Smooth muscle cell (in vitro differentiated cells): Measurements from ENCODE around the gene MADCAM1. TPM values are rescaled to one million over a fixed set of nuclear protein-coding genes. Genes with fewer than 3 reads are reported as not detected.

ENCODE experiments used
- DNase-seq: peaks from one replicate; lab custom pipeline; 2025; ENCODE audit not compliant: unreplicated experiment; lab: John Stamatoyannopoulos, UW
- H2AFZ ChIP-seq: fragments of 200-600 bp; sonication (generic); 2 replicates; pipeline ENCODE4 v1.6.0; 2016; ENCODE audit warnings: antibody characterized with exemption, low read depth, mild to moderate bottlenecking
- H3F3A ChIP-seq: fragments of 200-600 bp; sonication (generic); 2 replicates; pipeline ENCODE4 v1.6.0; 2017; ENCODE audit warnings: antibody characterized with exemption, low read depth
- H3K27ac ChIP-seq: fragments of 200-600 bp; sonication (generic); 2 replicates; pipeline ENCODE4 v1.5.1; 2016; ENCODE audit warnings: low read depth, mild to moderate bottlenecking
- H3K27me3 ChIP-seq: fragments of 200-600 bp; sonication (generic); 2 replicates; pipeline ENCODE4 v1.6.1; 2016; ENCODE audit warnings: low read depth, mild to moderate bottlenecking
- H3K36me3 ChIP-seq: fragments of 200-600 bp; sonication (generic); 2 replicates; pipeline ENCODE4 v1.5.1; 2016; ENCODE audit warnings: low read depth
- H3K4me1 ChIP-seq: fragments of 200-600 bp; sonication (generic); 2 replicates; pipeline ENCODE4 v1.5.1; 2016; ENCODE audit warnings: low read depth
- H3K4me2 ChIP-seq: fragments of 200-600 bp; sonication (generic); 2 replicates; pipeline ENCODE4 v1.6.0; 2016; ENCODE audit warnings: mild to moderate bottlenecking
- H3K4me3 ChIP-seq: fragments of 200-600 bp; sonication (generic); 2 replicates; pipeline ENCODE4 v1.5.1; 2016; ENCODE audit warnings: mild to moderate bottlenecking
- H3K79me2 ChIP-seq: fragments of 200-600 bp; sonication (generic); 2 replicates; pipeline ENCODE4 v1.6.0; 2016; ENCODE audit warnings: low read depth, mild to moderate bottlenecking
- H3K9ac ChIP-seq: fragments of 200-600 bp; sonication (generic); 2 replicates; pipeline ENCODE4 v1.6.0; 2016; ENCODE audit warnings: low read depth
- H3K9me3 ChIP-seq: fragments of 200-600 bp; sonication (generic); replicated peaks from 2 replicates; pipeline ENCODE4 v1.5.1; 2016; ENCODE audit warnings: low read depth
- H4K20me1 ChIP-seq: fragments of 200-600 bp; sonication (generic); 2 replicates; pipeline ENCODE4 v1.6.0; 2016; ENCODE audit warnings: low read depth
- CTCF ChIP-seq: fragments of 200-600 bp; sonication (generic); IDR thresholded peaks from 2 replicates; pipeline ENCODE4 v1.5.1; 2017; ENCODE audit warnings: borderline replicate concordance, mild to moderate bottlenecking, antibody characterized with exemption; ENCODE audit not compliant: insufficient read depth, poor library complexity, severe bottlenecking
- WGBS: methylation state at CpG from one replicate; pipeline ENCODE4 v1.1.7; 2016; ENCODE audit warnings: low lambda C conversion rate; 5-methylcytosine and 5-hydroxymethylcytosine counted together
- polyA plus RNA-seq: library from polyadenylated mRNA; unstranded; fragments of >200 nt; fragmentation: Nextera tagmentation; extraction: Ambion mirVana; gene quantifications from 2 replicates; pipeline ENCODE4 v1.2.1, GENCODE V29; 2016
- total RNA-seq: library from RNA; depleted of rRNA; stranded (reverse); fragments of >200 nt; gene quantifications from 2 replicates; pipeline ENCODE4 v1.2.3, GENCODE V29; 2014

MADCAM1 gene
- total and polyA plus RNA-seq, 2 experiments from 2014 or later = not detected

GRCh38 chr19:511101-511851 is 15.0 kb downstream of the MADCAM1 start:
- no peak for DNase-seq
- no peaks in the 10 kb centered on the region for H4K20me1 ChIP-seq
- H3K9me3 ChIP-seq = no peaks in the 10 kb centered on the region
- no peak overlapping the region for H2AFZ ChIP-seq
- peak overlapping the region; percentile 87 for H3K4me2 ChIP-seq
- H3K36me3 ChIP-seq = no peaks in the 10 kb centered on the region
- TF ChIP-seq CTCF = no peak
- WGBS = 18% methylated on average over 30 of the region's 30 CpGs
- H3K4me1 ChIP-seq = peaks cover 17% of the 10 kb centered on the region
- H3K27me3 ChIP-seq = no peaks in the 10 kb centered on the region
- H3K27ac ChIP-seq = peak overlapping the region; percentile 96
- H3K9ac ChIP-seq = peak overlapping the region; percentile 88
- peak overlapping the region; percentile 21 for H3K4me3 ChIP-seq
- H3K79me2 ChIP-seq = peaks cover 16% of the 10 kb centered on the region
- H3F3A ChIP-seq = peaks cover 5% of the 10 kb centered on the region

- no peak for TF ChIP-seq CTCF
- H3F3A ChIP-seq = peaks cover 9% of the 10 kb centered on the region
- H2AFZ ChIP-seq = no peak overlapping the region
- no peaks in the 10 kb centered on the region for H3K9me3 ChIP-seq
- H3K9ac ChIP-seq = no peak overlapping the region
- no peak overlapping the region for H3K27ac ChIP-seq
- no peaks in the 10 kb centered on the region for H3K36me3 ChIP-seq
- 80% methylated on average over 62 of the region's 62 CpGs for WGBS
- H3K4me1 ChIP-seq = peaks cover 21% of the 10 kb centered on the region
- H4K20me1 ChIP-seq = no peaks in the 10 kb centered on the region
- no peak overlapping the region for H3K4me2 ChIP-seq
- DNase-seq = no peak
- peaks cover 16% of the 10 kb centered on the region for H3K79me2 ChIP-seq
- no peak overlapping the region for H3K4me3 ChIP-seq
- no peaks in the 10 kb centered on the region for H3K27me3 ChIP-seq
Measured at GRCh38 chr19:512547-513365, 16.5 kb downstream of the MADCAM1 start.

- Histone ChIP-seq H3K79me2 (peaks cover 9% of the 10 kb centered on the region), H3F3A (peaks cover 9% of the 10 kb centered on the region), H3K27ac (no peak overlapping the region), H4K20me1 (no peaks in the 10 kb centered on the region), H3K4me1 (peaks cover 16% of the 10 kb centered on the region), H2AFZ (no peak overlapping the region), H3K9ac (no peak overlapping the region), H3K36me3 (no peaks in the 10 kb centered on the region), H3K27me3 (no peaks in the 10 kb centered on the region), H3K4me2 (no peak overlapping the region), H3K9me3 (no peaks in the 10 kb centered on the region), H3K4me3 (no peak overlapping the region)
- TF ChIP-seq CTCF = no peak
- 92% methylated on average over 10 of the region's 10 CpGs for WGBS
- DNase-seq = no peak
Measured at GRCh38 chr19:513368-514165, 17.3 kb downstream of the MADCAM1 start.
